Rectal smooth muscle tissue (tissue), 1 donor: ENCODE results near the gene SGCB.

Experiments used
- H3K27ac ChIP-seq: one replicate; pipeline ENCODE4 v1.7.0; 2013; ENCODE audit warnings: low read depth, low read length, inconsistent platforms
- H3K27me3 ChIP-seq: one replicate; pipeline ENCODE4 v1.7.0; 2013; ENCODE audit warnings: low read length; ENCODE audit not compliant: control insufficient read depth, insufficient read depth
- H3K36me3 ChIP-seq: one replicate; pipeline ENCODE4 v1.7.0; 2013; ENCODE audit warnings: low read length; ENCODE audit not compliant: control insufficient read depth, insufficient read depth
- H3K4me1 ChIP-seq: one replicate; pipeline ENCODE4 v1.7.0; 2013; ENCODE audit warnings: low read length; ENCODE audit not compliant: control insufficient read depth, insufficient read depth
- H3K4me3 ChIP-seq: one replicate; pipeline ENCODE4 v1.7.0; 2013; ENCODE audit warnings: low read length
- H3K9ac ChIP-seq: one replicate; pipeline ENCODE4 v1.7.0; 2013; ENCODE audit warnings: low read length

SGCB gene

DNA sequence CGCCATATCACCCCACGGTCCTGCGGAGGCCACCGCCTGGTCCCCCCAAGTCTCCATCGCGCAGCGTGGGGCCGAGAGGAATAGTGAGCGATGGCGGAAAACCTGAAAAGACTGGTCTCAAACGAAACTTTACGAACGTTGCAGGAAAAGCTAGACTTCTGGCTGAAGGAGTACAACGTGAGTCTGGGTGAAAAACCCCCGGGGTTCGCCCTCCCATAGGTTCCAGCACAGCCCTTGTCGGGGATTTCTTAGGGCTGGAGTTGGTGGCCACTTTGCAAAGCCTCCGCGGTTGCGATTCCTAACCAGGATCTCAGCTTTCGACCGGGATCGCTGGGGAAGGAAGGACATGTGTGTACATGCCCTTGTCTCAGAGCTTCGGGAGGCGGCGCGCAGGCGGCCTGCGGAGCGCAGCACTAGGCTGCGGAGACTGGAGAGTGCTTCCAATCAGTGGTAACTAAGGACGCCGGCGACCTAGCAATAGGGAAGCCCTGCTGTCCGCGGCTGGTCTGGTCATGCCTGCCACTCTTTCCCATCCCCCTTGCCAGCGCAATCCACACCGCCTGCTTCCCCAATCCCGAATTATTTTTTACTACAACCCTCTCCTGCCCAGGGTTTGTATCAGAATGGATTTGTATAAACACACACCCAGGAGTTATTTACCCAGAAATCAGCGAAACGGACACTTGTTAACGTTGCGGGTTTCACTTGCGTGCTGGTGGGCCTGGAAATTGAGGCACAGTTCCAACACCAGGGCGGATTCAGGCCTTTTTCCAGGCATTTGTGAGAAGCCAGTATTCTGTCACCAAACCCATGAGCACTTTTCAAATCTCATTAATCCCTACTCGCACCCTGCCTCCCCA lies 13.7 kb upstream of the SGCB start:
- Histone ChIP-seq H3K27me3 (peaks cover 4% of the 10 kb centered on the region), H3K36me3 (no peaks in the 10 kb centered on the region), H3K27ac (peak overlapping the region; percentile 27), H3K4me1 (no peaks in the 10 kb centered on the region), H3K4me3 (peak overlapping the region; percentile 84), H3K9ac (peak overlapping the region; percentile 47)

DNA sequence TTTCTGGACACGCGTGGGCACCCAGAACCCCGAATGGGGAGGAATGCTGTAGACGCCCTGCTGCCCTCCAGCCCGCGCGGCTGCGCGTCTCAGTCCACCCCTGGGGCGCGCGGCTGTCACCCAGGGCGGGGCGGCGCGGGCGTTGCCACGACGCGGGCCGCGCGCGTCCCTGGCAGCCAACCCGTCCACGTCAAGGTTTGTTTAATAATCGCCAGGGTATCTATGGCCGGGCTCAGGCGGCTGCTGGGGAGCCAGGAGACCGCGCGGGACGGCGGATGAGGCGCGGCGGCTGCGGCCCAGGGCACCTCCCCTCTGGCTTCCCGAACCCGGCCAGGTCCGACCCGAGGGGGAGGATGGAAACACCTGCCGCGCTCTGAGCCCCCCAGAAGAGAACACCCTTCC lies 13.1 kb upstream of the SGCB start, which contains the start of gene SPATA18:
Gene SPATA18, plus strand, starts transcription at position 92 of the 402 bp plus-strand sequence. CDS start 401 bp downstream, outside the sequence.
- H3K9ac ChIP-seq: peak within 1 kb of the TSS; percentile 47
- H3K27ac ChIP-seq: peak within 1 kb of the TSS; percentile 27
- peak within 1 kb of the TSS; percentile 84 for H3K4me3 ChIP-seq
- no peaks in the 10 kb centered on the region for H3K4me1 ChIP-seq
- H3K36me3 ChIP-seq: no peaks in the 10 kb centered on the region
- H3K27me3 ChIP-seq: peaks cover 4% of the 10 kb centered on the region

- H3K27ac ChIP-seq: no peak overlapping the region
- no peaks in the 10 kb centered on the region for H3K4me1 ChIP-seq
- H3K27me3 ChIP-seq: peaks cover 4% of the 10 kb centered on the region
- no peak overlapping the region for H3K9ac ChIP-seq
- H3K4me3 ChIP-seq: no peak overlapping the region
- no peaks in the 10 kb centered on the region for H3K36me3 ChIP-seq
These were observed 11.2 kb upstream of the SGCB start for GRCh38 chr4:52049266-52049665.

DNA sequence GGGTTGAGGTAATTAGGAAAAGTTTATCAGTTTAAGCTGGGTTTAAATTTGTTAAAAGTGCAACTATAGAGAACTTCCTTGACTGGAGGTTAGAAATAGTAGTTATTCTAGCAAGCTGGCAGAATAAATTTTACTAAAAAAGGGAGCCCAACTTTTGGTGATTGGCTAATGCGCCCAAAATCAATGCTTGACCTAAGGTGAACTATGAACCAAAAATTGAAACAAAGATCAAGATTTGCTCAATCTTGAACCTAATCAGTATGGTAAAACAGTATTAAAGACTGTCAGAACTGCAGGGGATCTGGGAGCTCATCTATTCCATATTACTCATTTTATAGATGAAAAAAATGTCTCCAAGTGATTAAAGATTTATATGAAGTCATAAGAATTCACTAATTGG lies 6.9 kb upstream of the SGCB start:
- H3K27me3 ChIP-seq: no peaks in the 10 kb centered on the region

DNA sequence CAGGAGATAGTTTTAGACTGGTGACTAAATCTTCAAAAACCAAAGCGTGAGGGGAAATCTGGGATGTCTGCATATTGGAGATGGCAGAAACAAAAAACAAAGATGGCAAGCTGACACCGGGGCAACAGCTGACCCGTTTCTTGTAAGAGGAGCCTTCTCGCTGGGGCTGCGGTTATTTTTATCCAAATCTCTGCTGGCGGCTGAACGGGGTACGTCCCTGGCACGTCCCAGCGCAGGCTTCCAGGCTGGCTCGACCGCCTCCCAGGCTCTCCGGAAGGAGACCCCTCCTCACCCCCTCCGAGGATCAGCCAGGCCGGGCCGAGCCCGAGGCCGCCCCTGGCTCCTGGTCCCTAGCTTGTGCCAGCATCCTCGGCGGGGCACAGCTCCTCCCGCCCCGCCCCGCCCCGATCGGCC lies 403 bp downstream of the SGCB start:
- Histone ChIP-seq H3K4me3 (peak overlapping the region; percentile 86), H3K27me3 (no peaks in the 10 kb centered on the region), H3K27ac (peak overlapping the region; percentile 39), H3K4me1 (peaks cover 10% of the 10 kb centered on the region), H3K36me3 (no peaks in the 10 kb centered on the region), H3K9ac (peak overlapping the region; percentile 47)

More for the DNA sequence above, 6.9 kb upstream of the SGCB start:
- H3K4me3 ChIP-seq: no peak overlapping the region
- no peak overlapping the region for H3K9ac ChIP-seq
- no peak overlapping the region for H3K27ac ChIP-seq
- H3K4me1 ChIP-seq: no peaks in the 10 kb centered on the region
- H3K36me3 ChIP-seq: no peaks in the 10 kb centered on the region

DNA sequence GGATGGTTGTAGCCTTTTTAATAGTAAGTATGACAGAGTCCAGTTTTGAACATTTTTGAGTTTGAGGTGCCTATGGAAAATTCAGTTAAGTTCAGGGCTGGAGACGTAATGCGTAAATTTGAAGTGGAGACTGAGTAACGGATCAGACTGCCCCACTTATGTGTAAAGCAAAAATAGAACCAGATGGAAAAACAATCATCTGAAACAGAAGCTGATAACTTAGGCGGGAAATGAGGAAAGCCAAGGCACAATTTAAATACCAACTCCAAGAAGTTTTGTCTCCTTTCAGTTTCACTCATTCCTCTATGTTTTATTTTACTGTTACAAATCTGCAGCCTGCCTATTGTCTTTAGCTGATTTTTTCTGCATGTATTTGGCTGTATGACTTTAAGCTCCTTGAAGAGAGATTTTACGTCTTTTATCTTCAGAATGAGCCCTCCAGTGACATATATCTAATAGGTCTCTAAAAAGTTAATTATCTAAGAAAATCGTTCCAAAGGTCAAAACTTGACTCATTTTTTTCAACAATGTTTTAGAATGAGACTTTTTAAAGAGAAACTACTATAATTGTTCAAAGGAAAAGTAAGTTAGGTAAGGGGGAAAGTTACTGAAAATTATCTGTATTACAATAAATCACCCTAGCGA lies 1.1 kb downstream of the SGCB start:
- Histone ChIP-seq H3K4me1 (peaks cover 10% of the 10 kb centered on the region), H3K4me3 (peak overlapping the region; percentile 86), H3K27ac (no peak overlapping the region), H3K27me3 (no peaks in the 10 kb centered on the region), H3K36me3 (no peaks in the 10 kb centered on the region), H3K9ac (no peak overlapping the region)

DNA sequence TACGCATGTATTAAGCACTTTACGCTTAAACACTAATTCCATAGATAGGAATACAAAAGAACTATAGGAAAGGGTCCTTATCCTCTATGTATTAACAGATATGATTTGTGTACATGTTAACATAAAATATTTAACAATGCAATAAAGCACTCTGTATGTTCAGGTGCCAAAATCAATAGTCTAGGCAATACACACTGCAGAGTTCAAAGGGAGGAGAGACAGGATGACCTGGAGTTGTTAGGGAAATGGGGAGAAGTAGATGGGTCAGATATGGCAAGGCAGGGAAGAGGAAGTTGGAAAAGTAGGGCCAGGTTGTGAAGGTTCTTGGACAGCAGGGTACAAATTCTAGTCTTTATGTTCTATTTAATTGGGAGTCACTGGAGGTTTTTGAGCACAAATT lies 2.9 kb downstream of the SGCB start:
- H3K9ac ChIP-seq: no peak overlapping the region
- H3K36me3 ChIP-seq: no peaks in the 10 kb centered on the region
- no peaks in the 10 kb centered on the region for H3K27me3 ChIP-seq
- no peak overlapping the region for H3K27ac ChIP-seq
- no peak overlapping the region for H3K4me3 ChIP-seq
- H3K4me1 ChIP-seq: peaks cover 10% of the 10 kb centered on the region

- Histone ChIP-seq H3K4me3 (no peak overlapping the region), H3K36me3 (no peaks in the 10 kb centered on the region), H3K27ac (no peak overlapping the region), H3K4me1 (peaks cover 8% of the 10 kb centered on the region), H3K27me3 (no peaks in the 10 kb centered on the region), H3K9ac (no peak overlapping the region)
These were observed 6.1 kb downstream of the SGCB start for GRCh38 chr4:52032005-52032404.

DNA sequence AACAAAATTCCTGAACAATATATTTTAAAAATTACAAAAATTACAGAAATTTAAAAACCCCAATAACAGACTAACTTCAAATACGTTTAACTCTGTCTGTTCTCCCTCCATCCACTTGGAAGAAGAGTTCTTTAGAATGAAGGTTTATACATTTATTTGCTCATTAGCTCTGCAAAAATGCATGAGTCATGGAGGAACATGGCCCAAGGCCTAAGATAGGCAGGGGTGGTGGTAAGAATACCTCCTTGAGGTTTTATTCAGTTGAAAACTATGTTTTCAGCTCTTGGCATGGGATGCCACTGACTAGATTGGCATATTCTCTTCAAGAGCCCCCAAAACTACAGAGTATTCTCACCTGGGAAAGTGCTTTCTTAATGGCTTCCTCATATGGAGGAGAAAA lies 9.1 kb downstream of the SGCB start:
- Histone ChIP-seq H3K27me3 (no peaks in the 10 kb centered on the region), H3K27ac (no peak overlapping the region), H3K9ac (no peak overlapping the region), H3K4me1 (no peaks in the 10 kb centered on the region), H3K4me3 (no peak overlapping the region), H3K36me3 (peaks cover 2% of the 10 kb centered on the region)

GRCh38 chr4:52019936-52020657 lies 18.0 kb downstream of the SGCB start, which contains the start of gene LRRC66:
TSS of gene LRRC66 (minus strand) at chr4:52020363. CDS start at chr4:52017613, 2,750 bp downstream.
- no peak within 1 kb of the TSS for H3K27ac ChIP-seq
- no peaks in the 10 kb centered on the region for H3K27me3 ChIP-seq
- no peak within 1 kb of the TSS for H3K9ac ChIP-seq
- no peak within 1 kb of the TSS for H3K4me3 ChIP-seq
- peaks cover 5% of the 10 kb centered on the region for H3K36me3 ChIP-seq
- no peaks in the 10 kb centered on the region for H3K4me1 ChIP-seq

DNA sequence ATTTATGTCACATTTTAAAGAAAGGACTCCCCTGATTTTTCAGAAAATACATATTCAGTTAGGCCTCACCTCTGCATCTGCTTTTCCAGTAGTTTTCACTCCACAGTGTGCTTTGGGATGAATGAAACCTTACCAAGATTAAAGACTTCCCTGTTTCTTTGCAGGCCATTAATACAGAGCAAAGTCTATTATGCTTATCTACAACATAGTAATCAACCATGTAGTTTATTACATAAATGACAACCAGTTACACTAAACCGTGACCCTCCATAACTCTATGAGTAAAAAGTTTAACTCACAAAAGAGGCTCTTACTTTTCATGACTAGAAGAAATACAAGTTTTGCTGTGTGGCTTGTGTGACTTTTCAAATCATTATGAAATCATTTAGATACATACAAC lies 20.3 kb downstream of the SGCB start:
- no peak overlapping the region for H3K4me3 ChIP-seq
- peaks cover 5% of the 10 kb centered on the region for H3K36me3 ChIP-seq
- H3K9ac ChIP-seq: no peak overlapping the region
- H3K27ac ChIP-seq: no peak overlapping the region
- no peaks in the 10 kb centered on the region for H3K4me1 ChIP-seq
- no peaks in the 10 kb centered on the region for H3K27me3 ChIP-seq

GRCh38 chr4:52016981-52017380 lies 21.1 kb downstream of the SGCB start:
- Histone ChIP-seq H3K36me3 (peaks cover 3% of the 10 kb centered on the region), H3K27me3 (no peaks in the 10 kb centered on the region), H3K27ac (no peak overlapping the region), H3K9ac (no peak overlapping the region), H3K4me1 (no peaks in the 10 kb centered on the region), H3K4me3 (no peak overlapping the region)
